SK-N-MC (cell line): ENCODE results near the gene MYO1A.
"Not testable (repeated sequence)": the region's sequence is repeated elsewhere in the genome, so short reads cannot be mapped to it uniquely, and the experiment has no call there.

Source experiments
- DNase-seq: peaks from one replicate; pipeline ENCODE4 v3.0.0-alpha.2; 2011; ENCODE audit warnings: low read depth, low spot score
- H3K27ac ChIP-seq: fragments of 200-600 bp; sonication (generic); 2 replicates; pipeline ENCODE4 v1.5.1; 2016; ENCODE audit warnings: mixed run types
- H3K36me3 ChIP-seq: fragments of 200-600 bp; sonication (generic); 2 replicates; pipeline ENCODE4 v1.6.1; 2017; ENCODE audit warnings: antibody characterized with exemption, low read length, mixed read lengths; ENCODE audit not compliant: insufficient read depth
- H3K4me3 ChIP-seq: fragments of 200-600 bp; sonication (generic); 2 replicates; pipeline ENCODE4 v1.5.1; 2016
- H3K9ac ChIP-seq: fragments of 200-600 bp; sonication (generic); 2 replicates; pipeline ENCODE4 v1.8.0; 2017; ENCODE audit warnings: mixed run types, mixed read lengths; ENCODE audit not compliant: insufficient read length
- H3K9me3 ChIP-seq: fragments of 200-600 bp; sonication (generic); 2 replicates; pipeline ENCODE4 v1.6.1; 2017; ENCODE audit warnings: low read depth, mild to moderate bottlenecking, antibody characterized with exemption, low read length, moderate library complexity, mixed read lengths
- EZH2 ChIP-seq: fragments of 200-600 bp; sonication (generic); IDR thresholded peaks from one replicate; pipeline ENCODE4 v1.6.1; 2017; ENCODE audit warnings: antibody characterized with exemption
- FOXP2 ChIP-seq: optimal IDR thresholded peaks from 2 replicates; pipeline ENCODE3; 2011; ENCODE audit warnings: mild to moderate bottlenecking, moderate library complexity; ENCODE audit not compliant: insufficient read depth; ENCODE audit errors: extremely low read length, control extremely low read depth
- POLR2AphosphoS5 ChIP-seq: IDR thresholded peaks from 2 replicates; pipeline ENCODE4 v1.6.1; 2012; ENCODE audit warnings: mild to moderate bottlenecking, low read depth, low read length, borderline replicate concordance

MYO1A gene

DNA sequence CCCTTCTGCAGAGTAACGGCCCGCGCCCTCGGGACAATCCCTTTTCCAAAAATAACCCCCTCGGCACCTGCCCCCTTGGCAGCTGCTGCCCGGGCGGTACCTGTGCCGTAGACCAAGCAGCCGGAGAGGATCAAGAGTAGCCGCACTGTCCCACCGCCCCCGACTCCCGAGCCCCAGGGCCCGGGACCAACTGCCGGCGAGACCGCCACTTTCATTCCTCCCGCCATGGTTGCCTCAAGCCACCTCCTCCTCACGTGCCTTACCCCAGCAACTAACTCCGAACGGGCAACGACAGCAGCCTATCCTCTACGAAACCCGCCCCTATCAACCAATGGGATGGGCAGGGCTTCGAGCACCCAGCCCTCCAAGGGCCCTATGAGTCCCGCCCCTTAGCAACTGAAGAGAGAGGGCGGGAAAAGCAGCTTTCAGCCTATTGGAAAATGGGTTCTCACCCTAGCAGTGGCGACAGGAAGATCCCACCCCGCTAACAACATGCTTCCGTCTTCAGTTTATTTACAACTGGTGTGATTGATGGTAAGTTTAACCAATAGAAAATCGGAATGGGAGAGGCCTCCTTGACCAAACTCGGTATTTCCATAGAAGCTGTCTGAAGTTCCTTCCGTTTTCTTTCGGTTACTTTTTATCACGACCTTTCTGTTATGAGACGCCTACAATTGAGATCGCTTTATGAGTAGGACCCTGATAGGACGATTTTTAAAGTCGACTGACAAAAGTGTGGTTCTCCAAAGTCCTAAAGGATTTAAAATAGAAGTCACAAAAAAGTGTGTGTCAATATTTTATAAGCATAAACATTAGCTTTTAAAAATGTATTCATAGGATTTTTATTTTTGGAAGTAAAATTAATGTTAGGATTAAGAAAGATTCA lies 28.8 kb upstream of the MYO1A start, which contains the start of gene NEMP1:
Gene NEMP1, minus strand, starts transcription at position 273 of the 886 bp plus-strand sequence. Its CDS starts 46 bp downstream, at position 227.
- H3K36me3 ChIP-seq, result peaks cover 5% of the 10 kb centered on the region; the same call in 1 of the 2 replicates
- TF ChIP-seq POLR2AphosphoS5, result peak; percentile 81
- TF ChIP-seq EZH2, result no peak
- peak; percentile 64 for TF ChIP-seq FOXP2

DNA sequence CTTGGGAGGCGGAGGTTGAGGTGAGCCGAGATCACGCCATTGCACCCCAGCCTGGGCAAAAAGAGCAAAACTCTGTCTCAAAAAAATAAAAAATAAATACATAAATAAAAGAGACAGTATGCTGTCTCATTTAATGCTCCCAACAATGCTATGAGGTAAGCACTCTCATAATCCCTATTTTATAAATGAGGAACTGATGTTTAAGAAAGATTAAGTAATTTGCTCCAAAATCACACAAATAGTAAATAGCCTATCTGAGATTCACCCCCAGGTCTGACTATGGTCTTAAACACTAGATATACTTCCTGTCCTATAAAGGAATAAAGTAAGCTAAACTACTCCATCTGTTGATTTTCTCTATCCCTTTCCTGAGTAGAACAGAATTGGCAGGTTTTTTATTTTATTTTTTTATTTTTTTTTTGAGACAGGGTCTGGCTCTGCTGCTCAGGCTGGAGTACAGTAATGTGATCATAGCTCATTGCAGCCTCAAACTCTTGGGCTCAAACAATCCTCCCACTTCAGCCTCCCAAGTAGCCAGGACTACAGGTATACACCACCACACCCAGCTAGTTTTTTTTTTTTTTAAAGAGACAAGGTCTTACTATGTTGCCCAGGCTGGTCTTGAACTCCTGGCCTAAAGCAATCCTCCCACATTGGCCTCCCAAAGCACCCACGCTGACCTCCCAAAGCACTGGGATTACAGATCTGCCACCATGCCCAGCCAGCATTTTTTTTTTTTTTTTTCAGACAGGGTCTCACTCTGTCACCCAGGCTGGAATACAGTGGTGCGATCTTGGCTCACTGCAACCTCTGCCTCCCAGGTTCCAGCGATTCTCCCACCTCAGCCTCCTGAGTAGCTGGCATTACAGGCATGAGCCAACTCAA lies 23.9 kb upstream of the MYO1A start:
- peak overlapping the region; percentile 21; the same call in 1 of the 2 replicates for H3K27ac ChIP-seq
- not testable (repeated sequence) for DNase-seq, H3K9me3 ChIP-seq, H3K4me3 ChIP-seq, H3K9ac ChIP-seq
- peaks cover 41% of the 10 kb centered on the region for H3K36me3 ChIP-seq

More for the DNA sequence above, 28.8 kb upstream of the MYO1A start, which contains the start of gene NEMP1:
- H3K4me3 ChIP-seq, result peak within 1 kb of the TSS; percentile 97
- H3K27ac ChIP-seq, result peak within 1 kb of the TSS; percentile 93
- no peaks in the 10 kb centered on the region for H3K9me3 ChIP-seq
- peak within 1 kb of the TSS; percentile 97 for H3K9ac ChIP-seq
- DNase-seq, result peak; percentile 100

DNA sequence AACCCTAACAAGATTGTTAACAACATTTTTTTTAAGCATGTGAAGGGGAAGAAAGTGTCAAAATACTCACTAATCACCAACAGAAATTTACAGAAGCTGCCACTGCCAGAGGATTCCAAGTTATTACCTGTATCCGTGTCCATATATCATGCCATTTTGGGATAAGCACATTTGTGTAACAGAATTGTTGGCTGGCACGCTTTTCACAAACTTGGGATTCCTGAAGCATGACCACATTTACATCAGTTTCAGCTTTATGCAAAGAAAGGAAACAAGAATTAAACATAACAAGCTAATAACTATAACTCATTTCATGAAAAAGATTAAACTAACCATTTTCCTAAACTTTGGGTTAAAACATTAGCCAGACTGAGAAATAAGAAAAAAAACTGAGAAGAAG lies 22.7 kb upstream of the MYO1A start:
- Histone ChIP-seq H3K4me3 (no peak overlapping the region), H3K9ac (no peak overlapping the region), H3K36me3 (peaks cover 50% of the 10 kb centered on the region), H3K27ac (peak overlapping the region; percentile 29; the same call in 1 of the 2 replicates), H3K9me3 (no peaks in the 10 kb centered on the region)
- no peak for DNase-seq
- no peak for TF ChIP-seq EZH2
- TF ChIP-seq POLR2AphosphoS5, result no peak
- no peak for TF ChIP-seq FOXP2

DNA sequence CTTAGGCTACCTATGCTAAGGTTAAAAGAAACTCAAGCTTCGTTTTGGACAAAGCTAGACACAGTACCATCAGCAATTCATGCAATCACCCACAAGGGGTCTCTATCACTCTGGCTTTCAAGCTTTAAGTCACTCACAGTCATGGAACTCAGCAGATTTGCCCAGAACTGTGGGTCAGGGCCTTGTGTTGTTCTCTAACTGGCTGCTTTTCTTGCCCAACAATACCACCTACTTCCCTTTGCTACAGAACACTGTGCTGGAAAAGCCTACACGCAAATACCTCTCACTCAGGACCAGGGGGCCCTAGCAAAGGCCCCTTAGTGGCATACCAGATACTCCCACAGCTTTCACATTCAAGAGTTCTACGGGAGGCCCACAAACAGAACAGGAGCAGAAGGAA lies 19.6 kb upstream of the MYO1A start:
- no peak for TF ChIP-seq FOXP2
- TF ChIP-seq POLR2AphosphoS5, result no peak
- no peak for TF ChIP-seq EZH2

DNA sequence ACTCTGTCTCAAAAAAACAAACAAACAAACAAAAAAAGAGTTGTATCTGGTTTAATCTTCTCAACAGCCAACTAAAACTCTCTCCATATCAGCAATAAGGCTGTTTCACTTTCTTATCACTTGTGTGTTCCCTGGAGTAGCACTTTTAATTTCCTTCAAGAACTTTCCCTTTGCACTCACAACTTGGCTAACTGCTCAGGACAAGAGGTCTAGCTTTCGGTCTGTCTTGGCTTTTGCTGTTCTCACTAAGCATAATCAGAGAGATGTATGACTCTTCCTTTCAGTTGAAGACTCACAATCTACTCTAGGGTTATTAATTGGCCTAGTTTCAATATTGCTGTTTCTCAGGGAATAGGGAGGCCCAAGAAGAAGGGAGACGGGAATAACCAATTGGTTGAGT lies 16.3 kb upstream of the MYO1A start:
- Histone ChIP-seq H3K4me3 (no peak overlapping the region), H3K9me3 (no peaks in the 10 kb centered on the region), H3K27ac (no peak overlapping the region), H3K9ac (no peak overlapping the region), H3K36me3 (peaks cover 55% of the 10 kb centered on the region)
- no peak for TF ChIP-seq POLR2AphosphoS5
- TF ChIP-seq EZH2, result no peak
- TF ChIP-seq FOXP2, result no peak
- DNase-seq, result no peak

More for the DNA sequence above, 19.6 kb upstream of the MYO1A start:
- Histone ChIP-seq H3K4me3 (no peak overlapping the region), H3K9ac (no peak overlapping the region), H3K27ac (peak overlapping the region; percentile 51; the same call in 1 of the 2 replicates), H3K36me3 (peaks cover 50% of the 10 kb centered on the region), H3K9me3 (no peaks in the 10 kb centered on the region)
- DNase-seq, result no peak

DNA sequence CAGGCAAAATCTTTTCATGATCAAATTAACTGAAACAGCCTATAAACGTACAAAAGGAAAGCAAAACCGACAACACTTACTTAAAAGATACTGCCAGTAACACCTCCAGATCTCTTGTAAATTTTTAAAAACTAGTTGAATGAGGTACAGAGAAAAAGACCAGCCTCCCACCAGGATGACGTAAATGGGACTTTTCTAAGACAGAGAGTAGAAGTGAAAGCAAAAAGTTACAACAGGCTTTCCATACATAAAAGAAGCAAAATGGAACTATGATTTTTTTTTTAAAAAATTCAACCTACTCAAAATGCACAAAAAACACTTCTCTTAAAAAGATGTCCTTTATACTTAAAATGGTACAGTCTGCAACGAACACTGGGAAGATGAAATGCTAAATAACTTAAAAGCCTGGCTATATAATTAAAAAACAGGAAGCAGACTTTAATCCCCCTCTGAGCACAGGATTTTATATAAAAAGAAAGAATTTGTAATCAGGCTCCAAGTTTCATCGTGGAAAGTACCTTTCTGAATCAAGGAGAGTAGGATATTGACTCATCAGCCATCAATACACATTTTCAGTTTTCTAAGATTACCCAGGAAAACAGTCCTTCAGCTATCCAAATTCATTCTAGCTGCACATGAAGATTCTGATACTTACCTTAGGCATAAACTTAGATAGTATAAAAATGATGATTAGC lies 14.2 kb upstream of the MYO1A start:
- DNase-seq, result no peak
- Histone ChIP-seq H3K36me3 (peaks cover 52% of the 10 kb centered on the region), H3K9ac (peak overlapping the region; percentile 60), H3K9me3 (no peaks in the 10 kb centered on the region), H3K4me3 (peak overlapping the region; percentile 54), H3K27ac (peak overlapping the region; percentile 83)
- TF ChIP-seq POLR2AphosphoS5 (no peak), FOXP2 (no peak), EZH2 (no peak)

DNA sequence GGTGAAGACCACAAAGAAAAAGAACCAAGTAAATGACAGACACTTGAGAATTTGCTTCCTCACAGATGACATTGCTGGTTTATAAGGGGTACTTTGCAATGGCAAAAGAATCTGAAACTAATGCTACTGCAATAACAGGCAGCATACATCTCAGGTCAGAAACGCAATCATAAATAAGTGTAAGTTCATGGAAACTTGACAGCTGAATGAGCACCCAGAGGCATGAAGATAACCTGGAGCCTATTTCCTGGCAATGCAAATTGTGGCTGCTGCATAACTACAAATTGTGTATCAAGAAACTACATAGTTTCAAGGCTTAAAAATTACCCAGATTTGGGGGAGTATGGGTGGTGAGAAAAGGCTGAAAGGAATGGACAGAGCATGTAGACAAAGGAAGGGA lies 8.5 kb upstream of the MYO1A start:
- Histone ChIP-seq H3K4me3 (no peak overlapping the region), H3K36me3 (peaks cover 64% of the 10 kb centered on the region), H3K9ac (no peak overlapping the region), H3K9me3 (no peaks in the 10 kb centered on the region), H3K27ac (no peak overlapping the region)
- TF ChIP-seq FOXP2, result no peak
- TF ChIP-seq POLR2AphosphoS5, result no peak
- TF ChIP-seq EZH2, result no peak
- DNase-seq, result no peak

DNA sequence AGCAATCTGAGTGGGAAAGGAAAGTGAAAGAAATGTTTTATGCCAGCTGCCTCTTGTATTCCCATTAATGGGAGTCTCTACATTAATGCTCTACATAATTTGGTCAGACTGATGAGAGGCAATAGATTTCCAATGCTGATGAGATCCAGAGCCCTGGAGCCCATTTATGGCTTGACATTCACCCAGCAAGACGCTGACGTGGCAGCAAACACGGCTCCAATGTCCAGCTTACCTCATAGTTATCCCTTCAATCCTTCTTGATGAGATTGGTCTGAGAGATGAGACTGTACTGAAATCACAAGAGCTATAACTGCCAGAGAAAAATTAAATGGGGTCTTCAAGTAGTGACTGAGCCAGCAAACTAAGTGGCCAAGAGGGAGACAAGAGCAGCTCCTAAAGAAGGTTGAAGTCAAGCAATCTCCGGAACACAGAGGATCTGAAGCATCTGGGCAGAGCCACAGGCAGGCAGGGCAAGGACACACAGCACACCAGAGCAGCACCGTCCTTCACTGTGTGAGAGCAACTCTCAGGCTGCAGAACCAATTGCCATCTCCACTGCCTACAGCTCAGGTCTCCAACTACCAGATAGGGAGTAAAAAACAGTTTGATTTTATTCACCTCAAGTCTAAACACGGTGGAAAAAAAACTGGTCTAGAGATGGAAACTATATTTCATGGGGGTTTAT lies 7.3 kb upstream of the MYO1A start:
- peaks cover 54% of the 10 kb centered on the region for H3K36me3 ChIP-seq
- no peak overlapping the region for H3K9ac ChIP-seq
- no peak for DNase-seq
- no peak overlapping the region for H3K4me3 ChIP-seq
- TF ChIP-seq EZH2 (no peak), FOXP2 (no peak), POLR2AphosphoS5 (no peak)
- H3K27ac ChIP-seq, result no peak overlapping the region
- H3K9me3 ChIP-seq, result no peaks in the 10 kb centered on the region
